CD8-positive, alpha-beta memory T cell (primary cell): ENCODE measurements around the gene CCDC88B. TPM values are rescaled to one million over a fixed set of nuclear protein-coding genes. Genes with fewer than 3 reads are reported as not detected.
"Not testable (repeated sequence)": the region's sequence is repeated elsewhere in the genome, so short reads cannot be mapped to it uniquely, and the experiment has no call there.

ENCODE experiments used
- CTCF ChIA-PET: fragments of 350-600 bp; sonication (Branson Sonifier 250); formaldehyde crosslinking; loops from one replicate; lab custom pipeline; 2021; ENCODE audit warnings: antibody characterized with exemption; lab: Charles Lee
- POLR2A ChIA-PET: fragments of 350-600 bp; sonication (Branson Sonifier 250); formaldehyde crosslinking; loops from one replicate; lab custom pipeline; 2021; ENCODE audit warnings: antibody characterized with exemption; lab: Charles Lee
- DNase-seq, 5 donors: peaks; one replicate each; pipeline versions ENCODE4 v3.0.0 to v3.0.0-alpha.2; 2020 to 2022; ENCODE audit warnings: mixed read lengths in 1 of 5
- H3K27ac ChIP-seq: one replicate; pipeline ENCODE4 v1.7.0; 2013; ENCODE audit warnings: low read depth, mild to moderate bottlenecking, low read length, moderate library complexity
- H3K27me3 ChIP-seq: 2 replicates; pipeline ENCODE4 v1.7.0; 2013; ENCODE audit warnings: low read length, mild to moderate bottlenecking; ENCODE audit not compliant: insufficient read depth, poor library complexity, severe bottlenecking
- H3K36me3 ChIP-seq: 2 replicates; pipeline ENCODE4 v1.7.0; 2013; ENCODE audit warnings: mild to moderate bottlenecking, low read length, moderate library complexity; ENCODE audit not compliant: insufficient read depth
- H3K4me1 ChIP-seq: 2 replicates; pipeline ENCODE4 v1.7.0; 2013; ENCODE audit warnings: mild to moderate bottlenecking, low read length, moderate library complexity; ENCODE audit not compliant: insufficient read depth
- H3K4me3 ChIP-seq: 2 replicates; pipeline ENCODE4 v1.7.0; 2013; ENCODE audit warnings: mild to moderate bottlenecking, low read length
- H3K9me3 ChIP-seq: 2 replicates; pipeline ENCODE4 v1.7.0; 2013; ENCODE audit warnings: mild to moderate bottlenecking, low read length
- H3K27ac Mint-ChIP-seq, 8 donors: one replicate each; pipeline ENCODE4 v1.8.0; 2020 to 2021; ENCODE audit warnings: mixed read lengths in 8 of 8, mild to moderate bottlenecking in 6 of 8, inconsistent platforms in 3 of 8, moderate library complexity in 3 of 8
- H3K27me3 Mint-ChIP-seq, 2 donors: one replicate each; pipeline ENCODE4 v1.8.0; 2020 to 2021; ENCODE audit warnings: mixed read lengths in 2 of 2, mild to moderate bottlenecking in 1 of 2, moderate library complexity in 1 of 2
- H3K36me3 Mint-ChIP-seq, 3 donors: one replicate each; pipeline ENCODE4 v1.8.0; 2020 to 2021; ENCODE audit warnings: mixed read lengths in 3 of 3, inconsistent platforms in 1 of 3, mild to moderate bottlenecking in 1 of 3
- H3K4me1 Mint-ChIP-seq, 3 donors: one replicate each; pipeline ENCODE4 v1.8.0; 2020 to 2021; ENCODE audit warnings: mixed read lengths in 3 of 3, inconsistent platforms in 1 of 3, mild to moderate bottlenecking in 1 of 3
- H3K4me3 Mint-ChIP-seq, 7 donors: one replicate each; pipeline ENCODE4 v1.8.0; 2020 to 2021; ENCODE audit warnings: mixed read lengths in 7 of 7, mild to moderate bottlenecking in 6 of 7, moderate library complexity in 4 of 7, inconsistent platforms in 2 of 7
- H3K9me3 Mint-ChIP-seq, 5 donors: one replicate each; pipeline ENCODE4 v1.8.0; 2020 to 2022; ENCODE audit warnings: mixed read lengths in 5 of 5, mild to moderate bottlenecking in 3 of 5, moderate library complexity in 2 of 5, inconsistent platforms in 1 of 5
- polyA plus RNA-seq: library from polyadenylated mRNA; unstranded; fragments of 300-500 nt; fragmentation: Illumina TruSeq; gene quantifications from one replicate; pipeline ENCODE4 v1.2.3, GENCODE V29; 2021
- total RNA-seq, 2 experiments: library from RNA; stranded (reverse); gene quantifications; one replicate each; pipeline ENCODE4 v1.2.3, GENCODE V29; 2021

Gene CCDC88B
- total and polyA plus RNA-seq, 3 experiments from 2014 or later = 45.6 to 105 (median 101) TPM

DNA sequence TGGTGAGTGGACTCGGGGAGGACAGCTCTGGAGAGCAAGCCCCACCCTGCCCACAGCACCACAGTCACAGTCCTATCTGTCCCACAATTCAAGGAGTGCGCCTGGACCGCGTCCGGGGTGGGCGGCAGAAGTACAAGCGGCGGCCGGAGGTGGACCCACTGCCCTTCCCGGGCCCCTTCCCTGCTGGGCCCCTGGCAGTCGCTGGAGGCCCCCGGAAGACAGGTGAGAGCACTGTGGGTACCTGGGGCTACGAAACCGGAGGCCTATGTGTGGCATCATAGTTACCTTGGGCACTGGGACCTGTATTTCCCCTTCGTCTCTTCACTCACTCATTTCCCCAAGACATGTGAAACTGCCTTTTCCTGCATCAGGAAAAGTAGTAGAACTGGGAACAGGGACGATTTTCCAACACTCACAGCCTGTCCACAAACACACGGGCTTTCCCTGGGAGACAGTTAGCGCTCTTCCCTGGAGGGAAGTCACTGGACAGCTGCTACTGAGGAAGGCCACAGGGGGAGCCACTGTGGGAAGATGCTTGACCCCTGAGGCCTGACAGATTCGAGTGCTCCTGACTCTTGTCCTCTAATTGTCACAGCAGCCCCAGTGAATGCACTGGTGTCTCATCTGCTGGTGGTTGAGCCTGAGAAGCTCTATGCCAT, 25.7 kb upstream of the CCDC88B start:
- Mint-ChIP-seq H3K4me3 (no peak overlapping the region), H3K27ac (peak overlapping the region in 3 of 8 donors; percentile 68 to 80 (median 74))

DNA sequence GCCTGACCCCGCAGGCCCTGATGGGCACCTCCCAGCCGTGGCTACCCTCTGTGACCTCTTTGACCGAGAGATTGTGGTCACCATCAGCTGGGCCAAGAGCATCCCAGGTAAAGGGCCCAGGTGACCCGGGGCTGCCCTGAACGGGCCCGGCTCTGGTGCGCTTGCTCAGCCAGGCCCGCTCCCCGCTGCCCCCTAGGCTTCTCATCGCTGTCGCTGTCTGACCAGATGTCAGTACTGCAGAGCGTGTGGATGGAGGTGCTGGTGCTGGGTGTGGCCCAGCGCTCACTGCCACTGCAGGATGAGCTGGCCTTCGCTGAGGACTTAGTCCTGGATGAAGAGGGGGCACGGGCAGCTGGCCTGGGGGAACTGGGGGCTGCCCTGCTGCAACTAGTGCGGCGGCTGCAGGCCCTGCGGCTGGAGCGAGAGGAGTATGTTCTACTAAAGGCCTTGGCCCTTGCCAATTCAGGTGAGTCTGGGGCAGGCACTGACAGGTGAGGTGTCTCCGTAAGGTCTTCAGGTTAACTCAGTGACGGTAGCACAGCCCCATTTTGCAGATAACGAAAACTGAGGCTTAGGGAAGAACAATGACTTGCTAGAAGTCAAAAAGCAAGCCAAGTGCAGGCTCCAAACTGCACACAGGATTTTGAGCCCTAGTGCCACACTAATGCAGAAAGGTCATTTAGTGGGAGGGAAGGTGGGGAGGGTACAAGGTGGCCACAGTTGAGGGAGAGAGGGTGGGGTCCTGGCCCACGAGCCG, 25.0 kb upstream of the CCDC88B start:
- H3K27me3 ChIP-seq = no peaks in the 10 kb centered on the region
- H3K4me3 ChIP-seq = no peak overlapping the region
- Mint-ChIP-seq H3K27me3 (peaks cover 0 to 7% of the 10 kb centered on the region in 2 donors), H3K4me3 (peak overlapping the region in 3 of 7 donors; percentile 5 to 62 (median 12)), H3K9me3 (no peaks in the 10 kb centered on the region), H3K4me1 (peaks cover 40 to 48% (median 41%) of the 10 kb centered on the region in 3 donors), H3K36me3 (peaks cover 0 to 56% (median 6%) of the 10 kb centered on the region in 3 donors), H3K27ac (peak overlapping the region in 5 of 8 donors; percentile 15 to 80 (median 38))
- no peaks in the 10 kb centered on the region for H3K36me3 ChIP-seq
- CTCF ChIA-PET = no interaction called here
- POLR2A ChIA-PET = no interaction called here
- H3K4me1 ChIP-seq = peaks cover 14% of the 10 kb centered on the region
- H3K27ac ChIP-seq = no peak overlapping the region
- H3K9me3 ChIP-seq = no peaks in the 10 kb centered on the region
- DNase-seq = no peak

More for the DNA sequence above, 25.7 kb upstream of the CCDC88B start:
- H3K9me3 ChIP-seq = no peaks in the 10 kb centered on the region
- H3K36me3 ChIP-seq = no peaks in the 10 kb centered on the region
- peaks cover 37 to 43% (median 40%) of the 10 kb centered on the region in 3 donors for H3K4me1 Mint-ChIP-seq
- ChIA-PET POLR2A (no interaction called here), CTCF (interaction anchor here (1.3 to 1.6 kb wide), 2 partner anchors 17 to 108 kb away, joined by 3 to 7 read pairs; partner anchors contain the start of gene FERMT3)
- H3K27me3 Mint-ChIP-seq = peaks cover 0 to 7% of the 10 kb centered on the region in 2 donors
- peaks cover 0 to 55% (median 6%) of the 10 kb centered on the region in 3 donors for H3K36me3 Mint-ChIP-seq
- no peaks in the 10 kb centered on the region for H3K27me3 ChIP-seq
- no peaks in the 10 kb centered on the region for H3K9me3 Mint-ChIP-seq
- DNase-seq = no peak
- H3K27ac ChIP-seq = no peak overlapping the region
- H3K4me3 ChIP-seq = no peak overlapping the region
- H3K4me1 ChIP-seq = peaks cover 13% of the 10 kb centered on the region

DNA sequence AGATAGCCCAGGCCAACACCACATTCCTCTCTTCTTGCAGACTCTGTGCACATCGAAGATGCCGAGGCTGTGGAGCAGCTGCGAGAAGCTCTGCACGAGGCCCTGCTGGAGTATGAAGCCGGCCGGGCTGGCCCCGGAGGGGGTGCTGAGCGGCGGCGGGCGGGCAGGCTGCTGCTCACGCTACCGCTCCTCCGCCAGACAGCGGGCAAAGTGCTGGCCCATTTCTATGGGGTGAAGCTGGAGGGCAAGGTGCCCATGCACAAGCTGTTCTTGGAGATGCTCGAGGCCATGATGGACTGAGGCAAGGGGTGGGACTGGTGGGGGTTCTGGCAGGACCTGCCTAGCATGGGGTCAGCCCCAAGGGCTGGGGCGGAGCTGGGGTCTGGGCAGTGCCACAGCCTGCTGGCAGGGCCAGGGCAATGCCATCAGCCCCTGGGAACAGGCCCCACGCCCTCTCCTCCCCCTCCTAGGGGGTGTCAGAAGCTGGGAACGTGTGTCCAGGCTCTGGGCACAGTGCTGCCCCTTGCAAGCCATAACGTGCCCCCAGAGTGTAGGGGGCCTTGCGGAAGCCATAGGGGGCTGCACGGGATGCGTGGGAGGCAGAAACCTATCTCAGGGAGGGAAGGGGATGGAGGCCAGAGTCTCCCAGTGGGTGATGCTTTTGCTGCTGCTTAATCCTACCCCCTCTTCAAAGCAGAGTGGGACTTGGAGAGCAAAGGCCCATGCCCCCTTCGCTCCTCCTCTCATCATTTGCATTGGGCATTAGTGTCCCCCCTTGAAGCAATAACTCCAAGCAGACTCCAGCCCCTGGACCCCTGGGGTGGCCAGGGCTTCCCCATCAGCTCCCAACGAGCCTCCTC, 24.1 kb upstream of the CCDC88B start:
- peak overlapping the region; percentile 98 to 100 (median 99) for H3K27ac Mint-ChIP-seq
- H3K36me3 ChIP-seq, DNase-seq, H3K27me3 ChIP-seq, H3K27me3 Mint-ChIP-seq, H3K4me3 ChIP-seq, H3K9me3 Mint-ChIP-seq, H3K9me3 ChIP-seq: not testable (repeated sequence)
- POLR2A ChIA-PET = interaction anchor here (0.5 to 3.4 kb wide), 3 partner anchors 26 to 111 kb away, joined by 4 to 33 read pairs (median 16); no protein-coding TSS in a partner anchor
- peaks cover 1 to 61% (median 7%) of the 10 kb centered on the region in 3 donors for H3K36me3 Mint-ChIP-seq
- peak overlapping the region; percentile 89 to 97 (median 94) for H3K4me3 Mint-ChIP-seq
- H3K27ac ChIP-seq = peak overlapping the region; percentile 97
- H3K4me1 ChIP-seq = peaks cover 14% of the 10 kb centered on the region
- CTCF ChIA-PET = interaction anchor here (1.2 to 3.6 kb wide), 6 partner anchors 11 to 45 kb away, joined by 4 to 61 read pairs (median 24); partner anchors contain the start of genes CATSPERZ, CCDC88B and ESRRA
- H3K4me1 Mint-ChIP-seq = peaks cover 38 to 52% (median 40%) of the 10 kb centered on the region in 3 donors

DNA sequence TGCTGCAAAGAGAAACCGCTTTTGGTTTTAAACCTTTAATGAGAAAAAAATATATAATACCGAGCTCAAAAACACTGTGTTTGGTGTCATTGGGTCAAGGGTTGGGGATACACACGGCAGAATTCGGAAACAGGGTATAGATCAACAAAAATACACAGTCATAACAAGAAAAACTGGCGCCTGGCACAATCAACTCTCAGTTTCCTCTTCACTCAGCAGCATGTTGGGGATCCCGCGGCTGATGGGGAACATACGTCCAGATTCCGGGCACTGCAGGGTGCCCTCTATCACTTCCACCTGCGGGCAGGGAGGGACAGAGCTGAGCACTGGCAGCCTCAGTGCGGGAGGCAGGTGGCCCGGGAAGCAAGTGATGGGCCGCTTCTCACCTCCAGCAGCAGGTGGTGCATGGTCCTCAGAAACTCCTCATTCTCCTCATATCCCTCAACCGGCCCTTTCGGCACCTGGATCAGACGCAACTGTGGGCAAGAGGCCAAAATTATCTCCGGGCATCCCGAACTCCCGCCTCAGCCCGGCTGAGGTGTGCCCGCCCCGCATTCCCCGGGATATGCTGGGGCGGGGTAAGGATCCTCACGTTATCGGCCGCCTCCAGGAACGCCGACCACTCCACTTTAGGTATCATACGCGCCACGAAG, 23.2 kb upstream of the CCDC88B start:
- peaks cover 36 to 52% (median 37%) of the 10 kb centered on the region in 3 donors for H3K4me1 Mint-ChIP-seq

GRCh38 chr11:64317325-64317960, 22.6 kb upstream of the CCDC88B start, which contains the start of gene TRMT112:
TRMT112 (minus strand) TSS chr11:64317559; CDS start chr11:64317526, 33 bp downstream.
- peaks cover 14% of the 10 kb centered on the region for H3K4me1 ChIP-seq
- Mint-ChIP-seq H3K9me3 (no peaks in the 10 kb centered on the region), H3K27ac (peak within 1 kb of the TSS; percentile 98 to 100 (median 99)), H3K4me3 (peak within 1 kb of the TSS; percentile 89 to 97 (median 94)), H3K27me3 (peaks cover 0 to 7% of the 10 kb centered on the region in 2 donors), H3K4me1 (peaks cover 35 to 50% (median 37%) of the 10 kb centered on the region in 3 donors), H3K36me3 (peaks cover 4 to 69% (median 10%) of the 10 kb centered on the region in 3 donors)
- POLR2A ChIA-PET = interaction anchor here (0.6 to 3.4 kb wide), 27 partner anchors 10 to 1590 kb away, joined by 3 to 42 read pairs (median 4); partner anchors contain the start of genes BAD, CCDC88B, ESRRA and FERMT3
- no peaks in the 10 kb centered on the region for H3K36me3 ChIP-seq
- CTCF ChIA-PET = interaction anchor here (0.7 to 3.6 kb wide), 28 partner anchors 10 to 426 kb away, joined by 3 to 61 read pairs (median 4); partner anchors contain the start of genes BAD, CCDC88B, ESRRA and FERMT3
- no peaks in the 10 kb centered on the region for H3K9me3 ChIP-seq
- DNase-seq = peak; percentile 92 to 99 (median 97)
- peak within 1 kb of the TSS; percentile 93 for H3K4me3 ChIP-seq
- H3K27ac ChIP-seq = peak within 1 kb of the TSS; percentile 97
- no peaks in the 10 kb centered on the region for H3K27me3 ChIP-seq

More for the DNA sequence above, 23.2 kb upstream of the CCDC88B start:
- ChIA-PET CTCF (interaction anchor here (0.9 to 3.6 kb wide), 19 partner anchors 12 to 427 kb away, joined by 3 to 61 read pairs (median 4); partner anchors contain the start of genes BAD, CATSPERZ, CCDC88B and ESRRA), POLR2A (interaction anchor here (0.9 to 3.4 kb wide), 16 partner anchors 10 to 1461 kb away, joined by 3 to 42 read pairs (median 10); partner anchors contain the start of genes BAD, CCDC88B, ESRRA and FERMT3)
- H3K4me1 ChIP-seq = peaks cover 14% of the 10 kb centered on the region
- H3K9me3 ChIP-seq = no peaks in the 10 kb centered on the region
- peak overlapping the region; percentile 89 to 97 (median 94) for H3K4me3 Mint-ChIP-seq
- peaks cover 0 to 7% of the 10 kb centered on the region in 2 donors for H3K27me3 Mint-ChIP-seq
- H3K27ac Mint-ChIP-seq = peak overlapping the region; percentile 98 to 100 (median 99)
- no peaks in the 10 kb centered on the region for H3K27me3 ChIP-seq
- peak overlapping the region; percentile 97 for H3K27ac ChIP-seq
- peak overlapping the region; percentile 77 for H3K4me3 ChIP-seq
- H3K36me3 Mint-ChIP-seq = peaks cover 4 to 67% (median 10%) of the 10 kb centered on the region in 3 donors
- H3K9me3 Mint-ChIP-seq = no peaks in the 10 kb centered on the region
- H3K36me3 ChIP-seq = no peaks in the 10 kb centered on the region
- DNase-seq = peak in 3 of 5 donors; percentile 37 to 64 (median 39)

- POLR2A ChIA-PET = interaction anchor here (0.5 to 3.4 kb wide), 29 partner anchors 9 to 1591 kb away, joined by 3 to 42 read pairs (median 4); partner anchors contain the start of genes BAD, CCDC88B, ESRRA and FERMT3
- Histone ChIP-seq H3K4me1 (peaks cover 14% of the 10 kb centered on the region), H3K9me3 (no peaks in the 10 kb centered on the region), H3K27ac (peak within 1 kb of the TSS; percentile 97), H3K4me3 (peak within 1 kb of the TSS; percentile 93), H3K27me3 (no peaks in the 10 kb centered on the region), H3K36me3 (no peaks in the 10 kb centered on the region)
- H3K27ac Mint-ChIP-seq = peak within 1 kb of the TSS; percentile 98 to 100 (median 99)
- peak within 1 kb of the TSS; percentile 89 to 97 (median 94) for H3K4me3 Mint-ChIP-seq
- no peaks in the 10 kb centered on the region for H3K9me3 Mint-ChIP-seq
- H3K4me1 Mint-ChIP-seq = peaks cover 28 to 43% (median 30%) of the 10 kb centered on the region in 3 donors
- H3K36me3 Mint-ChIP-seq = peaks cover 4 to 62% (median 5%) of the 10 kb centered on the region in 3 donors
- H3K27me3 Mint-ChIP-seq = peaks cover 0 to 7% of the 10 kb centered on the region in 2 donors
- DNase-seq = peak; percentile 92 to 98 (median 97)
- CTCF ChIA-PET = interaction anchor here (0.7 to 3.6 kb wide), 27 partner anchors 9 to 370 kb away, joined by 3 to 61 read pairs (median 5); partner anchors contain the start of genes BAD, CCDC88B, ESRRA and FERMT3
Measured at GRCh38 chr11:64317961-64318765, 21.8 kb upstream of the CCDC88B start, which contains the start of gene PRDX5. PRDX5 (plus strand) TSS chr11:64318121; CDS start chr11:64318216, 95 bp downstream.
